Inflammatory macrophage treated with lipopolysaccharide for 4 hours (primary cell): ENCODE measurements around the gene DCXR.

Source experiments
- DNase-seq: peaks from one replicate; pipeline ENCODE4 v3.0.0-alpha.2; 2020

DCXR gene

DNA sequence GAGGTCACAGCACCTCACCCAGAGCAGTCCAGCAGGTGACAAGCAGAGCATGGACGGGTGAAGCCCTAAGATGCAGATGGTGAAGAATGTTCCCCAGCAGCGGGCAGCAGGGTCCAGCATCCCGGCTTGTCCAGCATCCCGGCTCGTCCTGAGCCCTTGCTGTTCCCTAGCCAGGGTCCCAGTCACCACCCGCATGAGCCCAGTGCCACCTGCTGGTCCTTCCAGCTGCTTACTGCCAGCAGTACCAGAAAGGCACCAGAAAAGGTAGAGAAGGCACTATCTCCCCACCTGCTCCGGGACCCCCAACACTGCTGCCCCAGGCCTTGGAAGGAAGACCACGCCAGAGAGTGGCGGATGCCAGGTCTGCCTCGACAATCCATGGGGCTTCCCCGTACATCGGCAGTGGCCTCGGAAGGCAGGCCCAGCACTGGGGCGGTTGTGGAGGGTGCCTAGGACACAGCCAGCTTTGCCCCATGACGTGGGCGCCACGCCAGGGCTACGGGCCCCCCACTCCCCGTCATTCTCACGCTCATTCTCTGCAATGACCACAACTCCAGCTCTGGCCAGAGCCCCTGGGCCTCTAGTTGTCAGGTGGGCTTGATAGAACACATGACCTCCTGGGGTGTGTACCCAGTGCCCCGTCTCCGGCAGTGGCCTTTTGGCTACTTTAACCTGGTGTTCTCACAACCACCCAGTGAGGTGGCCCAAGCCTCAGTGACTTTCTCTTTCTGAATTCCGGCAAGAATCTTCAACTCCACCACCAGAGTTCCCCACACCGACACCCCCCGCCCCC, 16.2 kb downstream of the DCXR start:
- peak; percentile 63 for DNase-seq

DNA sequence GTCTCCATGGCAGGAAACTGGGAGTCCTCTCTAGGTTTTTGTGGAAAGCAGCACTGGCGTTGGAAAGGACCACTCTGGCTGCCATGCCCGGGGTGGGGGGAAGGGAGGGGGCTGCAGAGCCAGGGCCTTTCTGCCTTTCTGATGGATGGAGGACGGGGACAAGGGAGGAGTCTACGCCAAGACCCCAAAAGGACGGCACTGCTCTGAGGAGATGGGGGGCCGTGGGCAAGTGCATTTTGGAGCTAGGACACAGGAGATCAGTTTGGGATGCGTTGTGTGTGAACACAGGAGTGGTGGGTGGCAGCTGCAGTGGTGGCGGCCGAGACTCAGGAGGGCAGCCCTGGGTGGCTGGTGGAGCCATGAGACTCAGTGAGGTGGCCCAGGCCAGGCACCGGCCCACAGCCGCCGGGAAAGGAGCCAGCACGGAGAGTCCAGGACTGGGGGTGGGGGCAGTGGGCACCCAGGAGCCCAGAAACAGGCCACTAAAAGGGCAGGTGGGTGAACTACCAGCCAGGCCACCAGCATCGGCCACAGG, 16.9 kb downstream of the DCXR start:
- no peak for DNase-seq

GRCh38 chr17:82019690-82020571, 17.6 kb downstream of the DCXR start:
- peak; percentile 53 for DNase-seq

- no peak for DNase-seq
These were observed 18.4 kb downstream of the DCXR start for GRCh38 chr17:82018989-82019689.

GRCh38 chr17:82018152-82018988, 19.1 kb downstream of the DCXR start:
- no peak for DNase-seq

GRCh38 chr17:82017612-82018151, 19.8 kb downstream of the DCXR start:
- no peak for DNase-seq

GRCh38 chr17:82016875-82017459, 20.5 kb downstream of the DCXR start:
- no peak for DNase-seq

DNA sequence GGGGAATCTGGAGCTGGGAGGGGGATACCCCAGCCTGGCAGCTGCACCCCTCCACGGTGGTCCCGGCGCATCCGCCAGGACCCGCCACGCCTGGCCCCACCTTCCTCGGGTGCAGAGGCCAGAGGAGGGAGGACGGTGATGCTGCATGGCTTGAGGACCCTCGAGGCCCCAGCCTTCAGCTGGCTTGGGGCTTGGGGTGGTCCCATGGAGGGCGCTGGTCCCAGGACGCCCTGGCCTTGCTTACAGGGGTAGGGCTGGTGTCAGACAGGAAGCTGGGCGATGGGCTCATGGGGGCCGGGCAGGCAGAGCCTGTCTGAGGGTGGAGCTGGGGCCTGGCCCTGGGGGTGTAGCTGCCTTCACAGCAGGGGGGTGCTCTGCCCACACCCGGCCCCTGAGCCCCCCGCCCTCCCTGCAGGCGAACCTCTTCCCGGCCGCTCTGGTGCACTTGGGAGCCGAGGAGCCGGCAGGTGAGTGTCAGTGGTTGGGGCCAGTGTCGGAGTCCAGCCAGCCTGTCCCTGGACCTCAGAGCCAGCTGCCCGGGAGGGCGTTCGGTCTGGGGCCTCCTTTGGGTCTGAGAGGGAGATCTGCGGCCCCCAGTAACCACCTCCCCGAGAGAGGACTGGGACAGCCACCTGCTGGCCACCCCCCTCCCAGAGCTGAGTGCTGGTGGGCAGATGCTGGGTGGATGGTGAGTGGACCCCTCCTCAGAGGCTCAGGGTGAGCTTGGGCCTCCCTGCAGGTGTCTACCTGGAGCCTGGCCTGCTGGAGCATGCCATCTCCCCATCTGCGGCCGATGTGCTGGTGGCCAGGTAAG, 21.2 kb downstream of the DCXR start:
- no peak for DNase-seq

DNA sequence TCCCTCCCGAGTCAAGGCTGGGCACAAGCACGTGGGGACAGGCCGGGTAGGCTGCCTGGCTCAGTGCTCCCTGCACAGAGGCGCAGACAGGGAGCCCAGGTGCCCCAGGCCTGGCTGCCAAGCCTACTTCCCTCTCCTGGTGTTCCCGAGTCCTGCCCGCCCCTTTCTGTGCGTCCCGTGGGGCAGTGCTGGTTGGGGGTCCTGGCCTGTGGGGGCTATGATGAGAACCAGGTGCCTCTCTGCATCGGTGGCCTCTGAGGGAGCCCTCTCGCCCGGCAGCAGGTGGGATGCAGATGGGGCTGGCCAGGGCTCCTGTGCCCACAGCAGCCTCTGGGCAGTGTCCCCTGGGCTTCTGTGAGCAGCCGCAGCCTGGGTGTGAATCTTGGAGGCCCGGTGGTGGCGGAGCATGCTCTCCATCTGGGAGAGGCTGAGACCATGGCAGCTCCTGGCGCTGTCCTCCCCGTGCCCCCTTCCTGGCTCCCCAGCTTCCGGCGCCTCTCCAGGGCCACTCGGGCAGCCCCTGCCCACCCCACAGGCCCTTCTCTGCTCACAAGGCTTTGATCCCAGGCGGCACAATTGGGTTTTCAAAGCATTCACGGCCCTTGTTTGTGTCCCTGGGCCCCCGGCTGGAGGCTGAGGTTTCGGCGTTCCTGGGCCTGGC, 22.1 kb downstream of the DCXR start:
- no peak for DNase-seq

DNA sequence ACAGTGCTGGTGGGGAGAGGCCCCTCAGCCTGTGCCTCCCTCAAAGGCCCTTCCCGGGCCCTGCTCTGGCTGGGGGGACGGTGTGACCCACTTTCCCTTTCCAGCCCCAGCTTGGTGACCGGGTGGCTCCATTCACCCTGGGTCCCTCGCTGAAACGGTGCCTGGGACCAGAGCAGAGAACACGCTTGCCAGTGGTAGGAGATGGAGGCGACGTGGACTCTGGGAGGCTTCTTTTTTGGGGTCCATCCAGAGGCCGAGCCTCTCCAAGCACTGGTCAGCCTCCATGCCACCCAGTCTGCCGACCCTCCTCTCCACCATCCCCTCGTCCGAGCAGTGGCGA, 22.6 kb downstream of the DCXR start:
- no peak for DNase-seq

DNA sequence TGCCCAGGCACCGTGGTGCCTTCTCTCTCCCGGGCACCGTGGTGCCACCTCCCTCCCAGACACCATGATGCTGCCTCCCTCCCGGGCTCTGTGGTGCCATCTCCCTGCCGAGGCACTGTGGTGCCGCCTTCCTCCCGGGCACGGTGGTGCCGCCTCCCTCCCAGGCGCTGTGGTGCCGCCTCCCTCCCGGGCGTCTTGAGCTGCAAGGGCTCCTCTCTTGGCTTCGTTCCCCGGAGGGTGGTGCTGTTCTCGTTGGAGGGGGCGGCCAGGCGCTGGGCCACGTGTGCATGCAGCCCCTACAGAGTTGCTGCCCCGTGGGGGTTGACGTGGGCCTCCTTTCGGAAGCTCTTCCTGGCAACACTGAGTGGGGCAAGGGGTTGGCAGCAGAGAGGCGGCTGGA, 23.1 kb downstream of the DCXR start:
- no peak for DNase-seq

- DNase-seq = no peak
These were observed 23.6 kb downstream of the DCXR start for GRCh38 chr17:82013772-82014321.

DNA sequence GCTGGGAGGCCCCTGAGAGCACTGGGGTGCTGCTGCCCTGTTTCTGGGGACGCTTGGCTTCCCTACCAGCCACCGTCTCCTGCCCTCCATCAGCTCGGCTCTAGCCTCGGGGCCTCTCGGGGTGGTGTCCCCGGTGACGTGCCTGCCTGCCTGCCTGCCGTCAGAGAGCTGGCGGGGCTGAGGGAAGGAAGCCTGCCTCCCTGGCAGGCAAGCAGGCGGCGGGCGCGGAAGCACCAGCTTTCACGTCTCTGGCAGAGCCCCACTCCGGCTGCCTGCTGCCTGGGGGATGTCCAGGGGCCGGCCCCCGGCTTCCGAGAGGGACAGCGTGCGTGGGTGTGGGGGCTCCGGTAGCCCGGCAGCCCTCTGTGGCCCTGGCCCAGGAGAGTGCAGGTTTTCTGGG, 24.2 kb downstream of the DCXR start:
- no peak for DNase-seq

GRCh38 chr17:82012640-82013295, 24.7 kb downstream of the DCXR start:
- no peak for DNase-seq

DNA sequence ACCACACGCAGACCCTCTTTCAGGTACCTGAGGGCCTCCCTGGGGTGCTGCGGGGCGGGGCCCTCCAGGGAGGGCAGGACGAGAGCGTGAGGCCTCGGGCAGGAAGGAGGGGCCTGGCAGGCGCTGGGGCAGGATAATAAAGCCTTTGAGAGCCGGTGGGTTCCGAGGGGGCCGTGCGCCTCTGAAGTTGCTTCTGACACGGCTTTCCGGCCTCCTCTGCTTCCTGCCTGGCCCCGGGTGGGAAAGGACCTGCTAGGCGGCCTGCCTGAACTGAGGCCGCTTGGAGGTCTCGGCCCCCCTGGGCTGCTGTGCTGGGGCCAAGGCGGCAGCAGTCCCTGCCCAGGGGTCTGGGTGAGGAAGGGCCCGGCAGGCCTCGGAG, 25.2 kb downstream of the DCXR start:
- DNase-seq = no peak

DNA sequence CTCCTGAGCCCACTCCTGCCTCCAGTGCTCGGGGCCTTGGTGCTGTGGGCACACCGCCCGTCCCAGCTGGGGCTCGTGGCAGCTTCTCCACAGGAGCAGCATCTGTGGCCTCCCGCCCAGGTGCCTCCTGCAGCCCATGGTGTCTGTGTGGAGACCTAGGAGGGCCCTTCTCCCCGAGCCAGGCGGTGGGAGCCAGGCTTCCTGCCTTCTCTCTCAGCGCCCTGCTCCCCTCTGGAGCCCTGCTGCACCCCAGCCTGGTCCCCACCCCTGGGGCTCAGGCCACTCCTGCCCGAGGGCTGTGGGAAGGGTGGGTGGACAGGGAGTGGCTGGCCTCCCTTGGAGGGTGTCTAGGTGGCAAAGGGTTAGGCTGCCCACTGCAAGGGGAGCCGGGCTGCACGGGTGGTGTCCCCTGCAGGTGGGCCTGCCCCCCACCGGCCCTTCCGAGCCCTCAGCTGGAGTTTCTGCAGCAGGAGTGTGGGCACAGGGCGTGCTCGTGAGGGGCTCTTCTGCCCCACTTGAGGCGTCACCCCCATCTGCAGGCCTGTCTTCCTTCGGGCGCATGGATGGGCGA, 25.8 kb downstream of the DCXR start:
- no peak for DNase-seq

GRCh38 chr17:82010575-82011525, 26.6 kb downstream of the DCXR start:
- no peak for DNase-seq

GRCh38 chr17:82009413-82009812, 28.1 kb downstream of the DCXR start:
- DNase-seq = no peak
